K562 (cell line): Measurements from ENCODE around the gene UGT1A9. TPM values are rescaled to one million over a fixed set of nuclear protein-coding genes. Genes with fewer than 3 reads are reported as not detected.
"Not testable (repeated sequence)": the region's sequence is repeated elsewhere in the genome, so short reads cannot be mapped to it uniquely, and the experiment has no call there.

Experiments
- ATAC-seq: fragments of 200-7000 bp; cut with Tn5 transposase; 3 replicates; pipeline ENCODE4 v1.9.1; 2020; ENCODE audit warnings: moderate library complexity
- BruUV-seq: library from RNA; stranded (reverse); fragments of 400-500 nt; replicated peaks from 2 replicates; lab custom pipeline; 2021; lab: Mats Ljungman, UMichigan
- CTCF ChIA-PET: fragments of 300-600 bp; formaldehyde crosslinking; extraction: SDS; loops from one replicate; lab custom pipeline; 2021; ENCODE audit warnings: low intra/inter-chr PET ratio; lab: Yijun Ruan, JAX
- POLR2A ChIA-PET: fragments of 300-600, 350-650 bp; sonication (Branson Sonifier 250); formaldehyde crosslinking; extraction: SDS; loops from one replicate; lab custom pipeline; 2021; ENCODE audit warnings: antibody characterized with exemption, inconsistent platforms; lab: Yijun Ruan, JAX
- DNase-seq, 4 experiments: peaks; one replicate each; pipeline versions ENCODE4 v3.0.0 to v3.0.0-alpha.2; 2011 to 2018; ENCODE audit warnings: low spot score in 3 of 4, mixed read lengths in 3 of 4; ENCODE audit errors: extremely low read depth in 1 of 4
- FAIRE-seq: peaks from 2 replicates; lab custom pipeline; 2011; peaks lifted over from hg19 to GRCh38; lab: Jason Lieb, UNC
- H2AFZ ChIP-seq: 2 replicates; pipeline ENCODE4 v1.6.0; 2011; ENCODE audit warnings: low read depth, low read length, control low read depth, inconsistent platforms
- H3K27ac ChIP-seq: fragments of 200-600 bp; 3 replicates; pipeline ENCODE4 v1.8.0; 2011; ENCODE audit warnings: low read depth, mild to moderate bottlenecking, control low read depth, inconsistent platforms, low read length, moderate library complexity, mixed read lengths; ENCODE audit errors: extremely low read depth
- H3K27me3 ChIP-seq, 2 experiments: fragments of 300-600 bp in 1 of 2; 2 replicates in 1 of 2; 3 replicates in 1 of 2; pipeline versions ENCODE4 v1.6.0 to v1.8.0; 2011; ENCODE audit warnings: inconsistent platforms in 2 of 2, low read length in 2 of 2, mild to moderate bottlenecking in 1 of 2, mixed read lengths in 1 of 2, moderate library complexity in 1 of 2; ENCODE audit not compliant: control insufficient read depth in 2 of 2, insufficient read depth in 2 of 2
- H3K36me3 ChIP-seq: fragments of 300-600 bp; 3 replicates; pipeline ENCODE4 v1.8.0; 2011; ENCODE audit warnings: mild to moderate bottlenecking, low read length, inconsistent platforms; ENCODE audit not compliant: control insufficient read depth, insufficient read depth
- H3K4me1 ChIP-seq, 2 experiments: fragments of 200-600 bp in 1 of 2; replicated peaks in 1 of 2; 2 replicates in 1 of 2; 3 replicates in 1 of 2; pipeline versions ENCODE4 v1.5.1 to v1.8.0; 2011; ENCODE audit warnings: inconsistent platforms in 2 of 2, low read length in 2 of 2, mild to moderate bottlenecking in 1 of 2, mixed read lengths in 1 of 2, moderate library complexity in 1 of 2; ENCODE audit not compliant: control insufficient read depth in 2 of 2, insufficient read depth in 2 of 2
- H3K4me2 ChIP-seq: 2 replicates; pipeline ENCODE4 v1.6.1; 2011; ENCODE audit warnings: low read length, control low read depth, inconsistent platforms, mixed read lengths; ENCODE audit not compliant: insufficient read depth
- H3K4me3 ChIP-seq: fragments of 200-600 bp; sonication (generic), shearing (Covaris generic); 2 replicates; pipeline ENCODE4 v1.5.1; 2016; ENCODE audit warnings: control low read depth, inconsistent platforms
- H3K79me2 ChIP-seq: fragments of 200-600 bp; 3 replicates; pipeline ENCODE4 v1.8.0; 2011; ENCODE audit warnings: low read length, inconsistent platforms; ENCODE audit not compliant: control insufficient read depth, insufficient read depth
- H3K9ac ChIP-seq, 2 experiments: 2 replicates each; pipeline versions ENCODE4 v1.6.0 to v1.6.1; 2011; ENCODE audit warnings: low read depth in 2 of 2, low read length in 2 of 2, control low read depth in 1 of 2, inconsistent platforms in 1 of 2, mild to moderate bottlenecking in 1 of 2, mixed read lengths in 1 of 2; ENCODE audit not compliant: insufficient read depth in 1 of 2
- H3K9me1 ChIP-seq: one replicate; pipeline ENCODE4 v1.6.0; 2011; ENCODE audit warnings: inconsistent platforms, mild to moderate bottlenecking, low read length, moderate library complexity; ENCODE audit not compliant: control insufficient read depth, insufficient read depth
- H3K9me3 ChIP-seq: replicated peaks from 2 replicates; pipeline ENCODE4 v1.5.1; 2011; ENCODE audit warnings: low read depth, low read length, inconsistent platforms; ENCODE audit not compliant: control insufficient read depth, insufficient read depth
- H4K20me1 ChIP-seq: replicated peaks from 2 replicates; pipeline ENCODE4 v1.6.1; 2011; ENCODE audit warnings: low read length, inconsistent platforms, mixed read lengths; ENCODE audit not compliant: control insufficient read depth, insufficient read depth
- ETV1 ChIP-seq: fragments of 450-650 bp; conservative IDR thresholded peaks from 2 replicates; pipeline ENCODE4 v1.6.1; 2016; ENCODE audit warnings: missing genetic modification characterization, control low read depth, low read depth, missing compliant biosample characterization
- FOXK2 ChIP-seq, 2 experiments: fragments of 450-650 bp; IDR thresholded peaks in 1 of 2; conservative IDR thresholded peaks in 1 of 2; 2 replicates each; pipeline ENCODE4 v1.6.1; 2016; ENCODE audit warnings: low read depth in 2 of 2, mild to moderate bottlenecking in 1 of 2
- GTF2E2 ChIP-seq: fragments of 200-800 bp; sonication (Bioruptor generic); IDR thresholded peaks from 2 replicates; pipeline ENCODE4 v1.6.1; 2016; ENCODE audit warnings: missing genetic modification characterization, missing compliant biosample characterization
- HIVEP1 ChIP-seq: fragments of 250-450 bp; sonication (Bioruptor Pico); IDR thresholded peaks from 2 replicates; pipeline ENCODE4 v1.4.0; 2020; ENCODE audit warnings: mild to moderate bottlenecking
- ZNF668 ChIP-seq: fragments of 250-450 bp; sonication (Bioruptor Pico); IDR thresholded peaks from 2 replicates; pipeline ENCODE4 v1.8.0; 2022; ENCODE audit warnings: mild to moderate bottlenecking, inconsistent platforms
- WGBS: fragments of 100-300 bp; shearing (Covaris generic); methylation state at CpG from one replicate; pipeline ENCODE4 v1.1.6; 2016; ENCODE audit warnings: low coverage, mixed read lengths; ENCODE audit not compliant: insufficient coverage; ENCODE audit errors: missing lambda C conversion rate; 5-methylcytosine and 5-hydroxymethylcytosine counted together
- in situ Hi-C: fragments of 300-500 bp; cut with MboI; formaldehyde crosslinking; loops from 4 replicates; pipeline ENCODE4 v1.15.0; 2018; ENCODE audit warnings: inconsistent platforms, mixed read lengths
- intact Hi-C: fragments of 100-400 bp; cut with micrococcal nuclease; formaldehyde crosslinking; loops from 2 replicates; pipeline ENCODE4 v1.14.2; 2022
- polyA plus RNA-seq, 8 experiments: library from polyadenylated mRNA; depleted of rRNA in 4 of 8; stranded (reverse) in 5 of 8; unstranded in 3 of 8; fragments of >200 nt; fragmentation: Nextera tagmentation in 2 of 8; fragmentation: Illumina TruSeq in 1 of 8; extraction: Ambion mirVana in 2 of 8; extraction: Trizol in 1 of 8; gene quantifications; 2 replicates each; pipeline versions ENCODE4 v1.2.1 to v1.2.3, GENCODE V29; 2011 to 2014; ENCODE audit warnings: inconsistent platforms in 1 of 8, missing spikeins in 1 of 8
- total RNA-seq, 7 experiments: library from RNA; depleted of rRNA in 6 of 7; stranded (reverse); fragments of >200 nt in 6 of 7; fragmentation: Illumina TruSeq in 2 of 7; extraction: Trizol in 2 of 7; gene quantifications; 2 replicates each; pipeline versions ENCODE4 v1.2.1 to v1.2.3, GENCODE V29; 2011 to 2021; ENCODE audit warnings: low replicate concordance in 1 of 7
- TF ChIP-seq, protein P1 (sequence below), 2 experiments: IDR thresholded peaks; 2 replicates each; pipeline ENCODE4 v1.6.1; 2012; ENCODE audit warnings: improper control_type of control experiment in 2 of 2, low read depth in 2 of 2, low read length in 2 of 2, borderline replicate concordance in 1 of 2

UGT1A9 gene
- total and polyA plus RNA-seq, 9 of the 15 experiments (the other 6 are each of a cell fraction or from before 2014, with no cell fraction given), result 0.09 TPM; not detected in 8

DNA sequence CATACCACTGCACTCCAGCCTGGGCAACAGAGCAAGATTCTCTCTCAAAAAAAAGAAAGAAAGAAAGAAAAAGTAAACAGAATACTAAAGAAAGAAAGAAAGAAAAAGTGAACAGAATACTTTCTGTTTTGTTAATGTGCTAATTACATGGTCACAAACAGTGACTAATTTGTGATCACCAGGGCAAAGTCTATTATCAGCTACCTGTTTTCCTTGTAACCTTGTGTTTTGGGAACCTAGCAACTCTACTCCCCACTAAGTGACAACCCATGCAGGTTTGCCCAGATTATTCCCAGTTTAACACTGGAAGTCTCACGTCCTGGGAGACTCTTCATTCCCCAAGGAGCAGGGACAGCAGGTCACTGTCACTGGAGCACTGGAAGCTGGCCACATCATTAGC is 16.7 kb upstream of the UGT1A9 start:
- no peaks in the 10 kb centered on the region for H3K9me1 ChIP-seq
- CTCF ChIA-PET, result no interaction called here
- FAIRE-seq, result no peak

DNA sequence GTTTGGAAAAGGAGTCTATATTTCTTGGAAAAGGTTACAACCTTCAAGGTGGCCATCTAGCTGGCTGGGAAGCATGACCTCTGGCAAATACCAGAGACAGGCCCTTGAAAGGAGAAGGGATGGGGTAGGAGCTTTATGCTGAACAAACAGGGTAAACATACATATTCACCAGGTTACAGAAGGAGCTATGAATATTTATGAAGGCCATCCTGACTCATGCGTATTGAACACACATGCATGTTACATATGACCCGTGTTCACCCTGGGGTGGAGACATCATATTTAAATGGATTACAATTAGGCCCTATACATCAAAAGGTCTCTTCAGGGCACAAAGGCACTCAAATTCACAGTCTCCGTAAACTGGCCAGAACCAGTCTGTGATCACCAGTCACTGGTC is 15.8 kb upstream of the UGT1A9 start:
- POLR2A ChIA-PET, intact Hi-C loops, H3K4me1 ChIP-seq, H3K9ac ChIP-seq, H3K27ac ChIP-seq, H4K20me1 ChIP-seq, H3K4me2 ChIP-seq, H3K4me3 ChIP-seq, ATAC-seq, in situ Hi-C loops, H3K27me3 ChIP-seq, H2AFZ ChIP-seq, H3K79me2 ChIP-seq, H3K36me3 ChIP-seq, BruUV-seq, H3K9me1 ChIP-seq, DNase-seq, H3K9me3 ChIP-seq, CTCF ChIA-PET, FAIRE-seq: not testable (repeated sequence)
- WGBS, result 0% methylated on average over 1 of the region's 3 CpGs

More for the DNA sequence above, 16.7 kb upstream of the UGT1A9 start:
- Histone ChIP-seq H3K9me3 (no peaks in the 10 kb centered on the region), H2AFZ (no peak overlapping the region), H3K4me3 (no peak overlapping the region), H3K36me3 (no peaks in the 10 kb centered on the region), H3K4me1 (no peaks in the 10 kb centered on the region), H3K4me2 (no peak overlapping the region), H3K79me2 (no peaks in the 10 kb centered on the region), H4K20me1 (no peaks in the 10 kb centered on the region), H3K9ac (no peak overlapping the region)
- no TSS peak for BruUV-seq
- POLR2A ChIA-PET, result interaction anchor here (0.6 kb wide), 1 partner anchor 11 kb away, joined by 4 read pairs; no protein-coding TSS in a partner anchor
- intact Hi-C loops, result no loop called here
- in situ Hi-C loops, result no loop called here
- no peak for DNase-seq
- WGBS, result 0% methylated on average over 1 of the region's 1 CpG
- ATAC-seq, result no peak
- TF ChIP-seq, protein P1, sequence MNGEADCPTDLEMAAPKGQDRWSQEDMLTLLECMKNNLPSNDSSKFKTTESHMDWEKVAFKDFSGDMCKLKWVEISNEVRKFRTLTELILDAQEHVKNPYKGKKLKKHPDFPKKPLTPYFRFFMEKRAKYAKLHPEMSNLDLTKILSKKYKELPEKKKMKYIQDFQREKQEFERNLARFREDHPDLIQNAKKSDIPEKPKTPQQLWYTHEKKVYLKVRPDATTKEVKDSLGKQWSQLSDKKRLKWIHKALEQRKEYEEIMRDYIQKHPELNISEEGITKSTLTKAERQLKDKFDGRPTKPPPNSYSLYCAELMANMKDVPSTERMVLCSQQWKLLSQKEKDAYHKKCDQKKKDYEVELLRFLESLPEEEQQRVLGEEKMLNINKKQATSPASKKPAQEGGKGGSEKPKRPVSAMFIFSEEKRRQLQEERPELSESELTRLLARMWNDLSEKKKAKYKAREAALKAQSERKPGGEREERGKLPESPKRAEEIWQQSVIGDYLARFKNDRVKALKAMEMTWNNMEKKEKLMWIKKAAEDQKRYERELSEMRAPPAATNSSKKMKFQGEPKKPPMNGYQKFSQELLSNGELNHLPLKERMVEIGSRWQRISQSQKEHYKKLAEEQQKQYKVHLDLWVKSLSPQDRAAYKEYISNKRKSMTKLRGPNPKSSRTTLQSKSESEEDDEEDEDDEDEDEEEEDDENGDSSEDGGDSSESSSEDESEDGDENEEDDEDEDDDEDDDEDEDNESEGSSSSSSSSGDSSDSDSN (IDR thresholded peaks at IDR 0.05; ENCODE audit: borderline replicate concordance in 1 of 2, low read depth in 2 of 2, low read length in 2 of 2), result no peak
- no peak for TF ChIP-seq GTF2E2 (tag)
- no peak for TF ChIP-seq HIVEP1 (CRISPR knock-in tag)
- no peak for TF ChIP-seq FOXK2 (conservative IDR thresholded peaks at IDR 0.05 in 1 of 2, IDR thresholded peaks at IDR 0.05 in 1 of 2; ENCODE audit: low read depth in 2 of 2)
- TF ChIP-seq ZNF668 (CRISPR knock-in tag), result no peak
- TF ChIP-seq ETV1 (tag), result no peak
- TF ChIP-seq, all 486 proteins: peak for 0
- Histone ChIP-seq H3K27me3 (peaks cover 0 to 7% of the 10 kb centered on the region in 2 experiments; a peak in 1 of 5 replicates), H3K27ac (no peak overlapping the region)
